ENCODE data around the gene PIP5K1B. TPM values are rescaled to one million over a fixed set of nuclear protein-coding genes. Genes with fewer than 3 reads are reported as not detected.

PIP5K1B gene
- total RNA-seq, 1 experiment from 2014 or later: 10.3 TPM

DNA sequence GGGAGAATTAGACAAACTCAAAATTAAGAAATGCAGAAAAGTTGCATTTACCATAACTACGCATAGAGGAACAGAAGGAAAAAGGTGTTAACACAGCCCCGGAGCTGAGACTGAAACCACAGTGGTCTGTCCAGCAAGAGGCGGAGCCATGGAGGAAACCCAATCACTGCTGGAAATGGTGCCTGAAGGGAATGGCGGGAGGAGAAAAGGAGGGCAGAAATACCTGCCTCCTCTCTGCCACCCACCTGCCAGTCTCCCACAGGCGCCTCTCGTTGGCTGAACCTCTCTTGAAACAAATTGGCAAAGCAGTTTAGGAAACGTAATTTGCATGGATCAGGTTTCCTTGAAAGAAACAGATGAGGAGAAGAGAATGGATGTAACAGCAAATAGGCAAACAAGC lies 318.6 kb downstream of the PIP5K1B start:
- H3K27ac Mint-ChIP-seq (ENCODE audit: unreplicated experiment): no peak overlapping the region
- Histone ChIP-seq H3K36me3 (ENCODE audit: control insufficient read depth, insufficient read depth, low read length) (no peaks in the 10 kb centered on the region), H3K4me1 (no peaks in the 10 kb centered on the region), H3K9me3 (no peaks in the 10 kb centered on the region), H3K27me3 (replicated peaks; ENCODE audit: control insufficient read depth, insufficient read depth, low read length) (no peaks in the 10 kb centered on the region), H3K4me3 (ENCODE audit: low read depth, low read length) (no peak overlapping the region)
- H3K36me3 Mint-ChIP-seq (ENCODE audit: insufficient read depth, unreplicated experiment): no peaks in the 10 kb centered on the region
- peak overlapping the region; percentile 39 for H3K4me3 Mint-ChIP-seq (ENCODE audit: unreplicated experiment)
- no peaks in the 10 kb centered on the region for H3K27me3 Mint-ChIP-seq (ENCODE audit: insufficient read depth, unreplicated experiment)
- H3K9me3 Mint-ChIP-seq (ENCODE audit: unreplicated experiment): no peaks in the 10 kb centered on the region
- ChIA-PET POLR2A (no interaction called here), CTCF (no interaction called here)
- TF ChIP-seq, protein P1, sequence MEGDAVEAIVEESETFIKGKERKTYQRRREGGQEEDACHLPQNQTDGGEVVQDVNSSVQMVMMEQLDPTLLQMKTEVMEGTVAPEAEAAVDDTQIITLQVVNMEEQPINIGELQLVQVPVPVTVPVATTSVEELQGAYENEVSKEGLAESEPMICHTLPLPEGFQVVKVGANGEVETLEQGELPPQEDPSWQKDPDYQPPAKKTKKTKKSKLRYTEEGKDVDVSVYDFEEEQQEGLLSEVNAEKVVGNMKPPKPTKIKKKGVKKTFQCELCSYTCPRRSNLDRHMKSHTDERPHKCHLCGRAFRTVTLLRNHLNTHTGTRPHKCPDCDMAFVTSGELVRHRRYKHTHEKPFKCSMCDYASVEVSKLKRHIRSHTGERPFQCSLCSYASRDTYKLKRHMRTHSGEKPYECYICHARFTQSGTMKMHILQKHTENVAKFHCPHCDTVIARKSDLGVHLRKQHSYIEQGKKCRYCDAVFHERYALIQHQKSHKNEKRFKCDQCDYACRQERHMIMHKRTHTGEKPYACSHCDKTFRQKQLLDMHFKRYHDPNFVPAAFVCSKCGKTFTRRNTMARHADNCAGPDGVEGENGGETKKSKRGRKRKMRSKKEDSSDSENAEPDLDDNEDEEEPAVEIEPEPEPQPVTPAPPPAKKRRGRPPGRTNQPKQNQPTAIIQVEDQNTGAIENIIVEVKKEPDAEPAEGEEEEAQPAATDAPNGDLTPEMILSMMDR (IDR thresholded peaks at IDR 0.05; ENCODE audit: insufficient read depth in 1 of 2, low read depth in 1 of 2, low read length in 1 of 2, severe bottlenecking in 1 of 2, unreplicated experiment in 1 of 2): no peak
- BruUV-seq (replicated peaks): no TSS peak
- intact Hi-C loops (cut with micrococcal nuclease; ENCODE audit: unreplicated experiment): no loop called here
- DNase-seq: no peak
- peaks cover 5% of the 10 kb centered on the region for H3K4me1 Mint-ChIP-seq (ENCODE audit: low read depth, unreplicated experiment)

DNA sequence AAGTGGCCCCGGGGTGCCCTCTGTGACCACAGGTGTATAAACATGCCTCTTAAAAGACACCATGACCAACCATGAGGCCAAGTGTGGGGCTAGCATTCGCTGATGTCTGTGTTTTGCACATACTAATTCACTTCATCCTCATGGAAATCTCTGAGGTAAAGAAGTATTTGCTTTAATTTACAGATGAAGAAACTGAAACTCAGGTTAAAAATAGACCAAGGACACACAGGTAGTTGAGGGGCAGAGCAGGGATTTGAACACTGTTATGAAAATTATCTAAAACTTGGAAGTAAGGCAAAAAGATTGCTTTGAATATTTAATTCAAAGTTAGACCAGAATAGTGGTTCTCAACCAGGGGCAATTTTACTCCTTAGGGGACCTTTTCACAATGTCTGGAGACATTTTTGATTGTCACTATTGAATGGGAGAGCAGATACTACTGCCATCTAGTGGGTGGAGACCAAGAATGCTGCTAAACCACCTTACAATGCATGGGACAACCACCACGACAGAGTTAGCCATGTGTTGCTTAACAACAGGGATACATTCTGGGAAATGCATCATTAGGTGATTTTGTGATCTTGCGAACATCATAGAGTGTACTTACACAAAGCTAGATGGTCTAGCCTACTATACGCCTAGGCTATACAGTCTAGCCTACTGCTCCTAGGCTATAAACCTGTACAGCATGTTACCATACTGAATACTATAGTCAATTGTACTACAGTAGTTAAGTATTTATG lies 322.5 kb downstream of the PIP5K1B start:
- Histone ChIP-seq H3K36me3 (ENCODE audit: control insufficient read depth, insufficient read depth, low read length) (no peaks in the 10 kb centered on the region), H3K27me3 (replicated peaks; ENCODE audit: control insufficient read depth, insufficient read depth, low read length) (no peaks in the 10 kb centered on the region), H3K4me3 (ENCODE audit: low read depth, low read length) (no peak overlapping the region), H3K9me3 (no peaks in the 10 kb centered on the region), H3K4me1 (no peaks in the 10 kb centered on the region)
- no TSS peak for BruUV-seq (replicated peaks)
- CTCF ChIA-PET: no interaction called here
- Mint-ChIP-seq H3K4me1 (ENCODE audit: low read depth, unreplicated experiment) (peaks cover 5% of the 10 kb centered on the region), H3K27me3 (ENCODE audit: insufficient read depth, unreplicated experiment) (no peaks in the 10 kb centered on the region), H3K9me3 (ENCODE audit: unreplicated experiment) (no peaks in the 10 kb centered on the region), H3K27ac (ENCODE audit: unreplicated experiment) (no peak overlapping the region), H3K4me3 (ENCODE audit: unreplicated experiment) (no peak overlapping the region), H3K36me3 (ENCODE audit: insufficient read depth, unreplicated experiment) (no peaks in the 10 kb centered on the region)
- DNase-seq: peak in 1 of 2 experiments; percentile 14
- intact Hi-C loops (cut with micrococcal nuclease; ENCODE audit: unreplicated experiment): loop anchor here (5.0 kb wide), 1 partner anchor 445 kb away; no protein-coding TSS in a partner anchor
- POLR2A ChIA-PET: no interaction called here
- TF ChIP-seq, protein P1 (IDR thresholded peaks at IDR 0.05; ENCODE audit: insufficient read depth in 1 of 2, low read depth in 1 of 2, low read length in 1 of 2, severe bottlenecking in 1 of 2, unreplicated experiment in 1 of 2): peak in 1 of 2 experiments; percentile 25

DNA sequence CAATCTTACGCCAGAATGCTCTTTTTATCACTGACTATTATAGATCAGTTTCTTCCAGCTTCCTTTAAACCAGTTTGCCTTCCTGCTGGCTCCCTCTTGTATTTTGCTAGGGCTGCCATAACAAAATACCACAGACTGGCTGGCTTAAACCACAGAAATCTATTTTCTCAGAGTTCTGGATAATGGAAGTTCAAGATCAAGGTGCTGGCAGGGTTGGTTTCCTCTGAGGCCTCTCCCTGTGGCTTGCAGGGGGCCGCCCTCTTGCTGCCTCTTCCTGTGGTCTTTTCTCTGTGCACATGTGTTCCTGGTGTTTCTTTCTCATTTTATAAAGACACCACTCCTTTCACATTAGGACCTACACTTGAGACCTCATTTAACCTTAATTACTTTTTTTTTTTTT lies 323.7 kb downstream of the PIP5K1B start:
- Mint-ChIP-seq H3K36me3 (ENCODE audit: insufficient read depth, unreplicated experiment) (no peaks in the 10 kb centered on the region), H3K4me3 (ENCODE audit: unreplicated experiment) (no peak overlapping the region), H3K27ac (ENCODE audit: unreplicated experiment) (no peak overlapping the region), H3K9me3 (ENCODE audit: unreplicated experiment) (no peaks in the 10 kb centered on the region), H3K27me3 (ENCODE audit: insufficient read depth, unreplicated experiment) (no peaks in the 10 kb centered on the region), H3K4me1 (ENCODE audit: low read depth, unreplicated experiment) (no peaks in the 10 kb centered on the region)
- POLR2A ChIA-PET: no interaction called here
- Histone ChIP-seq H3K36me3 (ENCODE audit: control insufficient read depth, insufficient read depth, low read length) (no peaks in the 10 kb centered on the region), H3K9me3 (no peaks in the 10 kb centered on the region), H3K27me3 (replicated peaks; ENCODE audit: control insufficient read depth, insufficient read depth, low read length) (no peaks in the 10 kb centered on the region), H3K4me3 (ENCODE audit: low read depth, low read length) (no peak overlapping the region), H3K4me1 (no peaks in the 10 kb centered on the region)
- DNase-seq: no peak
- TF ChIP-seq, protein P1 (IDR thresholded peaks at IDR 0.05; ENCODE audit: insufficient read depth in 1 of 2, low read depth in 1 of 2, low read length in 1 of 2, severe bottlenecking in 1 of 2, unreplicated experiment in 1 of 2): no peak
- CTCF ChIA-PET: no interaction called here
- intact Hi-C loops (cut with micrococcal nuclease; ENCODE audit: unreplicated experiment): loop anchor here (5.0 kb wide), 1 partner anchor 446 kb away; no protein-coding TSS in a partner anchor
- BruUV-seq (replicated peaks): no TSS peak

Measured in Caco-2 (cell line).